IMR-90 (cell line): ENCODE data around the gene PNKD. TPM values are rescaled to one million over a fixed set of nuclear protein-coding genes. Genes with fewer than 3 reads are reported as not detected.
A peak's percentile ranks its signal among the peaks of the same experiment; 100 is the strongest.

Source experiments
- ATAC-seq: fragments of 200-7000 bp; cut with Tn5 transposase; 2 replicates; pipeline ENCODE4 v1.9.1; 2020; ENCODE audit warnings: low read depth, mild to moderate bottlenecking, moderate library complexity
- BruUV-seq: library from RNA; stranded (reverse); fragments of 400-500 nt; replicated peaks from 2 replicates; lab custom pipeline; 2021; lab: Mats Ljungman, UMichigan
- CTCF ChIA-PET: fragments of 300-600 bp; formaldehyde crosslinking; extraction: SDS; loops from one replicate; lab custom pipeline; 2021; ENCODE audit warnings: antibody characterized with exemption; lab: Yijun Ruan, JAX
- POLR2A ChIA-PET: fragments of 300-600 bp; sonication (Branson Sonifier 250); formaldehyde crosslinking; loops from one replicate; lab custom pipeline; 2022; ENCODE audit warnings: antibody characterized with exemption; ENCODE audit not compliant: unreplicated experiment; lab: Charles Lee
- DNase-seq: peaks from one replicate; pipeline ENCODE4 v3.0.0; 2013
- H2AFZ ChIP-seq: replicated peaks from 2 replicates; pipeline ENCODE3; 2013; ENCODE audit warnings: low read length, mild to moderate bottlenecking; ENCODE audit not compliant: poor library complexity
- H2AK5ac ChIP-seq: 2 replicates; pipeline ENCODE4 v1.6.1; 2013; ENCODE audit warnings: low read depth, low read length, inconsistent platforms
- H2AK9ac ChIP-seq: replicated peaks from 2 replicates; pipeline ENCODE3; 2013; ENCODE audit warnings: mild to moderate bottlenecking, low read depth, low read length, moderate library complexity; ENCODE audit not compliant: poor library complexity
- H2BK120ac ChIP-seq: 2 replicates; pipeline ENCODE4 v1.6.1; 2013; ENCODE audit warnings: low read depth, low read length, inconsistent platforms
- H2BK15ac ChIP-seq: 3 replicates; pipeline ENCODE4 v1.6.1; 2013; ENCODE audit warnings: low read depth, low read length, inconsistent platforms
- H2BK20ac ChIP-seq: 2 replicates; pipeline ENCODE4 v1.6.1; 2013; ENCODE audit warnings: low read depth, mild to moderate bottlenecking, inconsistent platforms, low read length, moderate library complexity
- H2BK5ac ChIP-seq: 2 replicates; pipeline ENCODE4 v1.6.1; 2013; ENCODE audit warnings: mild to moderate bottlenecking, low read depth, low read length, inconsistent platforms; ENCODE audit not compliant: poor library complexity, severe bottlenecking
- H3K14ac ChIP-seq: replicated peaks from 2 replicates; pipeline ENCODE4 v1.6.1; 2013; ENCODE audit warnings: low read depth, low read length, inconsistent platforms
- H3K18ac ChIP-seq: 2 replicates; pipeline ENCODE4 v1.6.1; 2013; ENCODE audit warnings: low read depth, low read length, control low read depth
- H3K23ac ChIP-seq: 2 replicates; pipeline ENCODE4 v1.6.1; 2013; ENCODE audit warnings: low read depth, low read length, inconsistent platforms
- H3K27ac ChIP-seq: 2 replicates; pipeline ENCODE4 v1.5.1; 2013; ENCODE audit warnings: mild to moderate bottlenecking, control low read depth, low read length; ENCODE audit not compliant: insufficient read depth
- H3K27me3 ChIP-seq: 2 replicates; pipeline ENCODE4 v1.6.1; 2013; ENCODE audit warnings: low read length; ENCODE audit not compliant: control insufficient read depth, insufficient read depth
- H3K36me3 ChIP-seq: 2 replicates; pipeline ENCODE4 v1.6.1; 2013; ENCODE audit warnings: low read length, mixed read lengths; ENCODE audit not compliant: control insufficient read depth, insufficient read depth
- H3K4ac ChIP-seq: 2 replicates; pipeline ENCODE4 v1.6.1; 2013; ENCODE audit warnings: low read depth, low read length, inconsistent platforms
- H3K4me1 ChIP-seq: 2 replicates; pipeline ENCODE4 v1.6.1; 2013; ENCODE audit warnings: low read length, mixed read lengths; ENCODE audit not compliant: control insufficient read depth, insufficient read depth
- H3K4me2 ChIP-seq: 2 replicates; pipeline ENCODE4 v1.6.1; 2013; ENCODE audit warnings: low read depth, mild to moderate bottlenecking, control low read depth, low read length, moderate library complexity
- H3K4me3 ChIP-seq: 2 replicates; pipeline ENCODE4 v1.5.1; 2013; ENCODE audit warnings: low read depth, mild to moderate bottlenecking, control low read depth, low read length, moderate library complexity; ENCODE audit not compliant: insufficient read depth
- H3K56ac ChIP-seq: 2 replicates; pipeline ENCODE4 v1.6.1; 2013; ENCODE audit warnings: low read length, inconsistent platforms; ENCODE audit not compliant: insufficient read depth; ENCODE audit errors: extremely low read depth
- H3K79me1 ChIP-seq, 2 experiments: 2 replicates each; pipeline ENCODE4 v1.6.1; 2013; ENCODE audit warnings: low read length in 2 of 2, inconsistent platforms in 1 of 2, low read depth in 1 of 2
- H3K9ac ChIP-seq: 2 replicates; pipeline ENCODE4 v1.6.1; 2013; ENCODE audit warnings: low read depth, low read length, control low read depth
- H3K9me1 ChIP-seq: 2 replicates; pipeline ENCODE4 v1.6.1; 2013; ENCODE audit warnings: low read length, inconsistent platforms; ENCODE audit not compliant: insufficient read depth
- H3K9me3 ChIP-seq: 2 replicates; pipeline ENCODE4 v1.6.1; 2013; ENCODE audit warnings: low read length; ENCODE audit not compliant: control insufficient read depth, insufficient read depth
- H4K20me1 ChIP-seq: 2 replicates; pipeline ENCODE4 v1.6.1; 2013; ENCODE audit warnings: low read length, inconsistent platforms; ENCODE audit not compliant: insufficient read depth
- H4K5ac ChIP-seq: 2 replicates; pipeline ENCODE4 v1.6.1; 2013; ENCODE audit warnings: mild to moderate bottlenecking, low read depth, low read length, control low read depth
- H4K8ac ChIP-seq, 2 experiments: 2 replicates each; pipeline ENCODE4 v1.6.1; 2013; ENCODE audit warnings: low read depth in 2 of 2, low read length in 2 of 2, control low read depth in 1 of 2, inconsistent platforms in 1 of 2
- H4K91ac ChIP-seq: 2 replicates; pipeline ENCODE4 v1.6.1; 2013; ENCODE audit warnings: low read depth, low read length, inconsistent platforms; ENCODE audit not compliant: insufficient read depth
- BHLHE40 ChIP-seq: fragments of 150-350 bp; IDR thresholded peaks from 2 replicates; pipeline ENCODE4 v1.6.1; 2016; ENCODE audit warnings: mild to moderate bottlenecking, low read depth, low read length
- CEBPB ChIP-seq: IDR thresholded peaks from 2 replicates; pipeline ENCODE4 v1.6.1; 2012; ENCODE audit warnings: low read depth, low read length, improper control_type of control experiment
- CHD1 ChIP-seq: IDR thresholded peaks from 2 replicates; pipeline ENCODE4 v1.6.1; 2012; ENCODE audit warnings: low read depth, low read length, improper control_type of control experiment
- ELK1 ChIP-seq: fragments of 150-350 bp; IDR thresholded peaks from 2 replicates; pipeline ENCODE4 v1.6.1; 2016; ENCODE audit warnings: low read depth, mild to moderate bottlenecking, low read length, moderate library complexity, borderline replicate concordance
- FOS ChIP-seq: fragments of 150-350 bp; IDR thresholded peaks from 2 replicates; pipeline ENCODE4 v1.6.1; 2016; ENCODE audit warnings: low read depth, low read length
- MAFK ChIP-seq: IDR thresholded peaks from 2 replicates; pipeline ENCODE4 v1.6.1; 2012; ENCODE audit warnings: low read depth, low read length, improper control_type of control experiment
- MAZ ChIP-seq: IDR thresholded peaks from 2 replicates; pipeline ENCODE4 v1.6.1; 2012; ENCODE audit warnings: low read depth, mild to moderate bottlenecking, low read length, improper control_type of control experiment, moderate library complexity, borderline replicate concordance
- MXI1 ChIP-seq: IDR thresholded peaks from 2 replicates; pipeline ENCODE4 v1.6.1; 2012; ENCODE audit warnings: low read depth, mild to moderate bottlenecking, low read length, moderate library complexity, borderline replicate concordance
- NFE2L2 ChIP-seq: fragments of 150-350 bp; IDR thresholded peaks from 2 replicates; pipeline ENCODE4 v1.6.1; 2016; ENCODE audit warnings: low read depth, mild to moderate bottlenecking, low read length
- POLR2A ChIP-seq: IDR thresholded peaks from 2 replicates; pipeline ENCODE4 v1.6.1; 2012; ENCODE audit warnings: mild to moderate bottlenecking, low read depth, low read length
- RAD21 ChIP-seq: IDR thresholded peaks from 2 replicates; pipeline ENCODE4 v1.6.1; 2012; ENCODE audit warnings: low read length, improper control_type of control experiment
- RCOR1 ChIP-seq: IDR thresholded peaks from 2 replicates; pipeline ENCODE4 v1.6.1; 2012; ENCODE audit warnings: mild to moderate bottlenecking, low read length, improper control_type of control experiment; ENCODE audit not compliant: insufficient replicate concordance
- RFX5 ChIP-seq: IDR thresholded peaks from 2 replicates; pipeline ENCODE4 v1.8.0; 2012; ENCODE audit warnings: low read depth, mild to moderate bottlenecking, low read length, moderate library complexity
- SMC3 ChIP-seq: fragments of 150-350 bp; IDR thresholded peaks from 2 replicates; pipeline ENCODE4 v1.6.1; 2016; ENCODE audit warnings: low read depth, mild to moderate bottlenecking, antibody characterized with exemption, low read length, moderate library complexity
- WGBS, 2 experiments: methylation state at CpG; one replicate each; pipeline versions ENCODE4 v1.1.5 to v1.1.7; 2013; ENCODE audit warnings: missing lambda C conversion rate in 2 of 2; ENCODE audit not compliant: insufficient read length in 1 of 2; ENCODE audit errors: extremely low coverage in 2 of 2; 5-methylcytosine and 5-hydroxymethylcytosine counted together
- dilution Hi-C: fragments of 300-500 bp; cut with HindIII; formaldehyde crosslinking; loops from one replicate; pipeline ENCODE4 v1.14.3; 2018; ENCODE audit warnings: low sequenced_read_pairs; ENCODE audit not compliant: unreplicated experiment
- in situ Hi-C: fragments of 300-500 bp; cut with MboI; formaldehyde crosslinking; loops from 3 replicates; pipeline ENCODE4 v1.14.3; 2019; ENCODE audit warnings: low sequenced_read_pairs, inconsistent platforms, mixed read lengths
- intact Hi-C: fragments of 100-400 bp; cut with micrococcal nuclease; formaldehyde crosslinking; loops from 2 replicates; pipeline ENCODE4 v1.10.0; 2022
- polyA plus RNA-seq, 3 experiments: library from polyadenylated mRNA; depleted of rRNA; stranded (reverse); fragments of >200 nt; gene quantifications; 2 replicates each; pipeline ENCODE4 v1.2.3, GENCODE V29; 2012; ENCODE audit warnings: low replicate concordance in 1 of 3
- total RNA-seq: library from RNA; depleted of rRNA; stranded (reverse); fragments of >200 nt; gene quantifications from 2 replicates; pipeline ENCODE4 v1.2.3, GENCODE V29; 2012
- TF ChIP-seq, protein P1 (sequence below): conservative IDR thresholded peaks from 2 replicates; pipeline ENCODE4 v1.5.1; 2012; ENCODE audit warnings: mild to moderate bottlenecking, low read depth, low read length, improper control_type of control experiment
- TF ChIP-seq, protein P2 (sequence below): fragments of 150-350 bp; IDR thresholded peaks from 2 replicates; pipeline ENCODE4 v1.6.1; 2017; ENCODE audit warnings: mild to moderate bottlenecking, antibody characterized with exemption, low read length, low read depth

PNKD gene
- total and polyA plus RNA-seq, 2 of the 4 experiments (the other 2 are of a cell fraction), result 19.2 to 68.5 TPM

GRCh38 chr2:218295029-218295428, 24.7 kb downstream of the PNKD start:
- H3K9ac ChIP-seq, result no peak overlapping the region
- no peak overlapping the region; the same call in 2 of the 3 replicates for H2BK15ac ChIP-seq
- peak overlapping the region; percentile 18 for H2AK9ac ChIP-seq
- H3K9me1 ChIP-seq, result peaks cover 19% of the 10 kb centered on the region
- H3K79me1 ChIP-seq, result peaks cover 11 to 22% of the 10 kb centered on the region in 2 experiments; a peak in 3 of 4 replicates
- peaks cover 15% of the 10 kb centered on the region for H3K4me1 ChIP-seq
- H3K27ac ChIP-seq, result no peak overlapping the region
- 55% methylated on average over 3 of the region's 7 CpGs; no CpG with 5 or more reads in 1 of the 2 experiments for WGBS, 2 experiments
- intact Hi-C loops (no loop called here), dilution Hi-C loops (no loop called here), in situ Hi-C loops (no loop called here)
- H3K18ac ChIP-seq, result no peak overlapping the region
- H3K56ac ChIP-seq, result no peak overlapping the region
- H3K4me3 ChIP-seq, result no peak overlapping the region
- H4K91ac ChIP-seq, result peak overlapping the region; percentile 20; the same call in 1 of the 2 replicates
- BruUV-seq, result no TSS peak
- no peak for TF ChIP-seq MAZ
- no peak for TF ChIP-seq NFE2L2
- TF ChIP-seq RCOR1, result no peak
- no peak for TF ChIP-seq SMC3
- TF ChIP-seq FOS, result no peak
- no peak for TF ChIP-seq RAD21
- no peak for TF ChIP-seq RFX5
- TF ChIP-seq MXI1, result no peak
- no peak for TF ChIP-seq CHD1
- TF ChIP-seq BHLHE40, result no peak
- TF ChIP-seq POLR2A, result no peak
- TF ChIP-seq ELK1, result no peak
- TF ChIP-seq, protein P1, sequence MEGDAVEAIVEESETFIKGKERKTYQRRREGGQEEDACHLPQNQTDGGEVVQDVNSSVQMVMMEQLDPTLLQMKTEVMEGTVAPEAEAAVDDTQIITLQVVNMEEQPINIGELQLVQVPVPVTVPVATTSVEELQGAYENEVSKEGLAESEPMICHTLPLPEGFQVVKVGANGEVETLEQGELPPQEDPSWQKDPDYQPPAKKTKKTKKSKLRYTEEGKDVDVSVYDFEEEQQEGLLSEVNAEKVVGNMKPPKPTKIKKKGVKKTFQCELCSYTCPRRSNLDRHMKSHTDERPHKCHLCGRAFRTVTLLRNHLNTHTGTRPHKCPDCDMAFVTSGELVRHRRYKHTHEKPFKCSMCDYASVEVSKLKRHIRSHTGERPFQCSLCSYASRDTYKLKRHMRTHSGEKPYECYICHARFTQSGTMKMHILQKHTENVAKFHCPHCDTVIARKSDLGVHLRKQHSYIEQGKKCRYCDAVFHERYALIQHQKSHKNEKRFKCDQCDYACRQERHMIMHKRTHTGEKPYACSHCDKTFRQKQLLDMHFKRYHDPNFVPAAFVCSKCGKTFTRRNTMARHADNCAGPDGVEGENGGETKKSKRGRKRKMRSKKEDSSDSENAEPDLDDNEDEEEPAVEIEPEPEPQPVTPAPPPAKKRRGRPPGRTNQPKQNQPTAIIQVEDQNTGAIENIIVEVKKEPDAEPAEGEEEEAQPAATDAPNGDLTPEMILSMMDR, result no peak
- TF ChIP-seq CEBPB, result no peak
- TF ChIP-seq, protein P2, sequence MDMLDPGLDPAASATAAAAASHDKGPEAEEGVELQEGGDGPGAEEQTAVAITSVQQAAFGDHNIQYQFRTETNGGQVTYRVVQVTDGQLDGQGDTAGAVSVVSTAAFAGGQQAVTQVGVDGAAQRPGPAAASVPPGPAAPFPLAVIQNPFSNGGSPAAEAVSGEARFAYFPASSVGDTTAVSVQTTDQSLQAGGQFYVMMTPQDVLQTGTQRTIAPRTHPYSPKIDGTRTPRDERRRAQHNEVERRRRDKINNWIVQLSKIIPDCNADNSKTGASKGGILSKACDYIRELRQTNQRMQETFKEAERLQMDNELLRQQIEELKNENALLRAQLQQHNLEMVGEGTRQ, result no peak
- no peak for TF ChIP-seq MAFK
- no peak overlapping the region for H4K5ac ChIP-seq
- H3K23ac ChIP-seq, result no peak overlapping the region
- DNase-seq, result no peak
- 0 out of 2 replicates have a peak overlapping the region, but pooled peaks have one; percentile 16 for H3K14ac ChIP-seq
- CTCF ChIA-PET, result interaction anchor here (1.1 kb wide), 1 partner anchor 101 kb away, joined by 6 read pairs; no protein-coding TSS in a partner anchor
- H2BK5ac ChIP-seq, result no peak overlapping the region
- 0 out of 2 replicates have a peak, but pooled peaks cover 4% of the 10 kb centered on the region for H4K20me1 ChIP-seq
- H4K8ac ChIP-seq, result peak overlapping the region in 1 of 2 experiments; percentile 26; a peak in 1 of 4 replicates
- H2BK20ac ChIP-seq, result no peak overlapping the region; the same call in 1 of the 2 replicates
- H2AFZ ChIP-seq, result peak overlapping the region; percentile 63
- no peaks in the 10 kb centered on the region for H3K36me3 ChIP-seq
- H2AK5ac ChIP-seq, result no peak overlapping the region
- H3K9me3 ChIP-seq, result no peaks in the 10 kb centered on the region
- POLR2A ChIA-PET, result no interaction called here
- no peaks in the 10 kb centered on the region for H3K27me3 ChIP-seq
- ATAC-seq, result no peak
- peak overlapping the region; percentile 30; the same call in 1 of the 2 replicates for H3K4ac ChIP-seq
- no peak overlapping the region for H3K4me2 ChIP-seq
- no peak overlapping the region for H2BK120ac ChIP-seq
